HepG2 (cell line): ENCODE results near the gene KRTAP19-8. TPM values are rescaled to one million over a fixed set of nuclear protein-coding genes. Genes with fewer than 3 reads are reported as not detected.

ENCODE experiments used
- ATAC-seq: fragments of 200-7000 bp; cut with Tn5 transposase; 3 replicates; pipeline ENCODE4 v1.9.1; 2020; ENCODE audit warnings: mild to moderate bottlenecking, moderate library complexity
- BruUV-seq: library from RNA; stranded (reverse); fragments of 400-500 nt; replicated peaks from 2 replicates; lab custom pipeline; 2021; lab: Mats Ljungman, UMichigan
- CTCF ChIA-PET: fragments of 300-600 bp; formaldehyde crosslinking; extraction: SDS; loops from one replicate; lab custom pipeline; 2021; ENCODE audit warnings: low total read pairs, inconsistent platforms, low intra/inter-chr PET ratio; lab: Yijun Ruan, JAX
- POLR2A ChIA-PET: fragments of 350-600 bp; sonication (Branson Sonifier 250); formaldehyde crosslinking; loops from one replicate; lab custom pipeline; 2020; ENCODE audit warnings: antibody characterized with exemption, inconsistent platforms; lab: Yijun Ruan, JAX
- DNase-seq: peaks from one replicate; pipeline ENCODE4 v3.0.0-alpha.2; 2015; ENCODE audit warnings: low spot score
- FAIRE-seq: peaks from 3 replicates; lab custom pipeline; 2011; peaks lifted over from hg19 to GRCh38; lab: Jason Lieb, UNC
- H2AFZ ChIP-seq: one replicate; pipeline ENCODE4 v1.6.1; 2011; ENCODE audit warnings: low read length, inconsistent platforms
- H3K27ac ChIP-seq: fragments of 300-600 bp; 3 replicates; pipeline ENCODE4 v1.8.0; 2011; ENCODE audit warnings: mixed run types, mild to moderate bottlenecking, mixed read lengths, low read length, inconsistent platforms; ENCODE audit not compliant: insufficient read depth; ENCODE audit errors: extremely low read length
- H3K27me3 ChIP-seq, 2 experiments: fragments of 200-600 bp in 1 of 2; 2 replicates in 1 of 2; 3 replicates in 1 of 2; pipeline versions ENCODE4 v1.6.0 to v1.8.0; 2011; ENCODE audit warnings: low read length in 2 of 2, mild to moderate bottlenecking in 2 of 2, moderate library complexity in 2 of 2, inconsistent platforms in 1 of 2; ENCODE audit not compliant: insufficient read depth in 2 of 2, control insufficient read depth in 1 of 2
- H3K36me3 ChIP-seq, 2 experiments: fragments of 200-600 bp in 1 of 2; replicated peaks in 1 of 2; 2 replicates in 1 of 2; 3 replicates in 1 of 2; pipeline versions ENCODE4 v1.5.1 to v1.8.0; 2011; ENCODE audit warnings: low read length in 2 of 2, inconsistent platforms in 1 of 2; ENCODE audit not compliant: insufficient read depth in 2 of 2, control insufficient read depth in 1 of 2
- H3K4me1 ChIP-seq: 2 replicates; pipeline ENCODE4 v1.5.1; 2012; ENCODE audit warnings: low read length, inconsistent platforms; ENCODE audit not compliant: insufficient read depth
- H3K4me2 ChIP-seq: 2 replicates; pipeline ENCODE4 v1.6.0; 2011; ENCODE audit warnings: low read depth, low read length, inconsistent platforms
- H3K4me3 ChIP-seq, 3 experiments: fragments of 200-600 bp in 1 of 3; sonication (generic), shearing (Covaris generic) in 1 of 3; replicated peaks in 1 of 3; 2 replicates each; pipeline ENCODE4 v1.5.1; 2011 to 2016; ENCODE audit warnings: low read length in 3 of 3, inconsistent platforms in 2 of 3, low read depth in 2 of 3, mild to moderate bottlenecking in 2 of 3, control low read depth in 1 of 3, mixed read lengths in 1 of 3; ENCODE audit not compliant: insufficient read depth in 1 of 3
- H3K79me2 ChIP-seq: one replicate; pipeline ENCODE4 v1.6.1; 2011; ENCODE audit warnings: low read length, inconsistent platforms; ENCODE audit not compliant: insufficient read depth
- H3K9ac ChIP-seq: 2 replicates; pipeline ENCODE4 v1.6.0; 2011; ENCODE audit warnings: mild to moderate bottlenecking, low read depth, low read length, inconsistent platforms; ENCODE audit not compliant: insufficient read depth
- H3K9me3 ChIP-seq: 2 replicates; pipeline ENCODE4 v1.5.1; 2012; ENCODE audit warnings: mild to moderate bottlenecking, low read length
- H4K20me1 ChIP-seq: 2 replicates; pipeline ENCODE4 v1.6.0; 2011; ENCODE audit warnings: inconsistent platforms, mild to moderate bottlenecking, low read length, moderate library complexity; ENCODE audit not compliant: insufficient read depth
- FOXO1 ChIP-seq: sonication (generic); formaldehyde crosslinking; IDR thresholded peaks from 2 replicates; pipeline ENCODE4 v1.4.0; 2020; ENCODE audit warnings: missing genetic modification reagents
- GRHL1 ChIP-seq: sonication (generic); formaldehyde crosslinking; conservative IDR thresholded peaks from 2 replicates; pipeline ENCODE4 v1.8.0; 2022; ENCODE audit warnings: missing genetic modification reagents
- LCORL ChIP-seq, 2 experiments: fragments of 450-650 bp in 1 of 2; sonication (generic) in 1 of 2; formaldehyde crosslinking in 1 of 2; IDR thresholded peaks; 2 replicates each; pipeline versions ENCODE4 v1.5.0 to v1.6.1; 2017 to 2020; ENCODE audit warnings: antibody characterized with exemption in 1 of 2, missing genetic modification reagents in 1 of 2
- SALL1 ChIP-seq: sonication (generic); formaldehyde crosslinking; IDR thresholded peaks from 2 replicates; pipeline ENCODE4 v1.8.0; 2022; ENCODE audit warnings: mild to moderate bottlenecking, missing genetic modification reagents
- TAF1 ChIP-seq: sonication (generic); formaldehyde crosslinking; IDR thresholded peaks from 2 replicates; pipeline ENCODE4 v1.4.0; 2020; ENCODE audit warnings: missing genetic modification reagents
- TAF15 ChIP-seq: fragments of 200-400 bp; formaldehyde crosslinking; IDR thresholded peaks from one replicate; pipeline ENCODE4 v1.6.1; 2018; ENCODE audit warnings: mild to moderate bottlenecking, low read depth, low read length; ENCODE audit not compliant: poor library complexity, severe bottlenecking
- TBX3 ChIP-seq: fragments of 450-650 bp; IDR thresholded peaks from 2 replicates; pipeline ENCODE4 v1.6.1; 2017; ENCODE audit warnings: antibody characterized with exemption, mild to moderate bottlenecking, inconsistent platforms, borderline replicate concordance
- ZNF235 ChIP-seq: sonication (generic); formaldehyde crosslinking; IDR thresholded peaks from 2 replicates; pipeline ENCODE4 v1.8.1; 2023; ENCODE audit warnings: mild to moderate bottlenecking, missing genetic modification reagents, borderline replicate concordance
- ZNF331 ChIP-seq: sonication (generic); formaldehyde crosslinking; IDR thresholded peaks from 2 replicates; pipeline ENCODE4 v1.4.0; 2020; ENCODE audit warnings: missing genetic modification reagents
- ZNF646 ChIP-seq: sonication (generic); formaldehyde crosslinking; IDR thresholded peaks from 2 replicates; pipeline ENCODE4 v1.9.0; 2021; ENCODE audit warnings: mild to moderate bottlenecking, missing genetic modification reagents
- ZNF746 ChIP-seq: sonication (generic); formaldehyde crosslinking; IDR thresholded peaks from 2 replicates; pipeline ENCODE4 v1.8.0; 2022; ENCODE audit warnings: mild to moderate bottlenecking, missing genetic modification reagents
- ZSCAN12 ChIP-seq: sonication (generic); formaldehyde crosslinking; IDR thresholded peaks from 2 replicates; pipeline ENCODE4 v1.9.0; 2021; ENCODE audit warnings: mild to moderate bottlenecking, missing genetic modification reagents
- WGBS: methylation state at CpG from one replicate; pipeline ENCODE4 v1.1.6; 2017; ENCODE audit warnings: low lambda C conversion rate; 5-methylcytosine and 5-hydroxymethylcytosine counted together
- in situ Hi-C: cut with HindIII; loops from 2 replicates; pipeline ENCODE4 v1.10.0; 2017; ENCODE audit warnings: low pct_unique_long_range_greater_than_20kb; ENCODE audit not compliant: extremely low pct_ligation_motif_present
- intact Hi-C: fragments of 100-400 bp; cut with micrococcal nuclease; formaldehyde crosslinking; loops from one replicate; pipeline ENCODE4 v1.10.0; 2022; ENCODE audit not compliant: unreplicated experiment
- polyA plus RNA-seq, 8 experiments: library from polyadenylated mRNA; depleted of rRNA in 3 of 8; stranded (reverse) in 7 of 8; unstranded in 1 of 8; fragments of >200 nt; fragmentation: Illumina TruSeq in 4 of 8; extraction: Trizol in 4 of 8; gene quantifications; 2 replicates each; pipeline versions ENCODE4 v1.2.1 to v1.2.3, GENCODE V29; 2011 to 2016; ENCODE audit warnings: low read depth in 4 of 8, missing spikeins in 1 of 8, mixed read lengths in 1 of 8; ENCODE audit not compliant: insufficient read depth in 1 of 8
- total RNA-seq, 5 experiments: library from RNA; depleted of rRNA; stranded (reverse); fragments of >200 nt; fragmentation: Illumina TruSeq; extraction: Trizol; gene quantifications; 2 replicates each; pipeline ENCODE4 v1.2.3, GENCODE V29; 2016; ENCODE audit warnings: low read depth in 1 of 5

KRTAP19-8 gene
- total and polyA plus RNA-seq, 2 of the 13 experiments (the other 11 are each of a cell fraction or from before 2014, with no cell fraction given): not detected

GRCh38 chr21:31043471-31043870, 5.2 kb upstream of the KRTAP19-8 start:
- no peaks in the 10 kb centered on the region for H4K20me1 ChIP-seq
- intact Hi-C loops: no loop called here
- no peak overlapping the region for H3K4me2 ChIP-seq
- H3K36me3 ChIP-seq: no peaks in the 10 kb centered on the region
- FAIRE-seq (no peak), ATAC-seq (no peak), DNase-seq (no peak)
- H3K9ac ChIP-seq: no peak overlapping the region
- H3K79me2 ChIP-seq: no peaks in the 10 kb centered on the region
- in situ Hi-C loops: no loop called here
- POLR2A ChIA-PET: no interaction called here
- no peak overlapping the region for H2AFZ ChIP-seq
- H3K9me3 ChIP-seq: peaks cover 65% of the 10 kb centered on the region
- no peak overlapping the region for H3K27ac ChIP-seq
- no TSS peak for BruUV-seq
- H3K27me3 ChIP-seq: no peaks in the 10 kb centered on the region; a peak in 1 of 5 replicates
- no peaks in the 10 kb centered on the region for H3K4me1 ChIP-seq
- WGBS: 0% methylated on average over 4 of the region's 5 CpGs
- no peak overlapping the region for H3K4me3 ChIP-seq
- TF ChIP-seq SALL1 (CRISPR knock-in tag): no peak
- no peak for TF ChIP-seq ZSCAN12 (CRISPR knock-in tag)
- no peak for TF ChIP-seq TBX3
- no peak for TF ChIP-seq TAF15
- no peak for TF ChIP-seq GRHL1
- no peak for TF ChIP-seq ZNF235
- CTCF ChIA-PET: no interaction called here

- WGBS: 0% methylated on average over 1 of the region's 1 CpG
- no TSS peak for BruUV-seq
- TF ChIP-seq TAF1 (CRISPR knock-in tag) (no peak), FOXO1 (CRISPR knock-in tag) (no peak), ZNF646 (CRISPR knock-in tag) (no peak), LCORL (IDR thresholded peaks at IDR 0.05) (no peak), LCORL (CRISPR knock-in tag; IDR thresholded peaks at IDR 0.05) (no peak), ZNF746 (CRISPR knock-in tag) (no peak), ZNF331 (CRISPR knock-in tag) (no peak)
Observed at GRCh38 chr21:31042080-31042464, 3.8 kb upstream of the KRTAP19-8 start.

More at GRCh38 chr21:31042080-31042464, 3.8 kb upstream of the KRTAP19-8 start:
- H3K27ac ChIP-seq: no peak overlapping the region
- no peak overlapping the region for H3K9ac ChIP-seq
- H3K36me3 ChIP-seq: no peaks in the 10 kb centered on the region
- H3K79me2 ChIP-seq: no peaks in the 10 kb centered on the region
- H3K4me3 ChIP-seq: no peak overlapping the region
- no peak overlapping the region for H3K4me2 ChIP-seq
- ChIA-PET POLR2A (no interaction called here), CTCF (no interaction called here)
- DNase-seq (no peak), FAIRE-seq (no peak), ATAC-seq (no peak)
- H3K9me3 ChIP-seq: peaks cover 66% of the 10 kb centered on the region
- no peaks in the 10 kb centered on the region for H3K4me1 ChIP-seq
- H2AFZ ChIP-seq: no peak overlapping the region
- H3K27me3 ChIP-seq: no peaks in the 10 kb centered on the region; a peak in 1 of 5 replicates
- in situ Hi-C loops: no loop called here
- intact Hi-C loops: no loop called here
- no peaks in the 10 kb centered on the region for H4K20me1 ChIP-seq
